Colonic mucosa (tissue), 4 donors: ENCODE data around the gene YY1. TPM values are rescaled to one million over a fixed set of nuclear protein-coding genes. Genes with fewer than 3 reads are reported as not detected.

Experiments used
- DNase-seq: peaks from one replicate; pipeline ENCODE4 v3.0.0-alpha.2; 2020
- H3K27ac ChIP-seq: fragments of 200-600 bp; one replicate; pipeline ENCODE4 v1.8.0; 2021
- H3K27me3 ChIP-seq: fragments of 200-600 bp; one replicate; pipeline ENCODE4 v1.8.0; 2021
- H3K36me3 ChIP-seq: fragments of 200-600 bp; one replicate; pipeline ENCODE4 v1.8.0; 2021
- H3K4me1 ChIP-seq: fragments of 200-600 bp; one replicate; pipeline ENCODE4 v1.8.0; 2021; ENCODE audit warnings: mild to moderate bottlenecking
- H3K4me3 ChIP-seq: fragments of 200-600 bp; one replicate; pipeline ENCODE4 v1.8.0; 2021
- H3K9ac ChIP-seq, 2 donors: one replicate each; pipeline ENCODE4 v1.7.0; 2013; ENCODE audit warnings: control low read depth in 2 of 2, low read depth in 2 of 2, low read length in 2 of 2
- H3K9me3 ChIP-seq: fragments of 200-600 bp; one replicate; pipeline ENCODE4 v1.8.0; 2021
- CTCF ChIP-seq: fragments of 200-600 bp; IDR thresholded peaks from one replicate; pipeline ENCODE4 v1.8.0; 2022; ENCODE audit warnings: antibody characterized with exemption, mild to moderate bottlenecking
- intact Hi-C: fragments of 100-400 bp; cut with DNase I; formaldehyde crosslinking; loops from one replicate; pipeline ENCODE4 v1.14.1; 2022
- total RNA-seq, 2 donors: library from RNA; stranded (reverse); fragmentation: NEBNext Ultra II Directional in 1 of 2; extraction: Animal tissue kit (Norgen Biotek cat#: 25700) in 1 of 2; gene quantifications; one replicate each; pipeline ENCODE4 v1.2.1, GENCODE V29; 2021
- donor health status: healthy.
- donor health status: DM: no; HTN: no; CAD: no.
- donor health status: DM: no; HTN: no; CAD: no.

The YY1 gene
- total RNA-seq, 2 donors from 2014 or later = 73.2 to 90.4 TPM

DNA sequence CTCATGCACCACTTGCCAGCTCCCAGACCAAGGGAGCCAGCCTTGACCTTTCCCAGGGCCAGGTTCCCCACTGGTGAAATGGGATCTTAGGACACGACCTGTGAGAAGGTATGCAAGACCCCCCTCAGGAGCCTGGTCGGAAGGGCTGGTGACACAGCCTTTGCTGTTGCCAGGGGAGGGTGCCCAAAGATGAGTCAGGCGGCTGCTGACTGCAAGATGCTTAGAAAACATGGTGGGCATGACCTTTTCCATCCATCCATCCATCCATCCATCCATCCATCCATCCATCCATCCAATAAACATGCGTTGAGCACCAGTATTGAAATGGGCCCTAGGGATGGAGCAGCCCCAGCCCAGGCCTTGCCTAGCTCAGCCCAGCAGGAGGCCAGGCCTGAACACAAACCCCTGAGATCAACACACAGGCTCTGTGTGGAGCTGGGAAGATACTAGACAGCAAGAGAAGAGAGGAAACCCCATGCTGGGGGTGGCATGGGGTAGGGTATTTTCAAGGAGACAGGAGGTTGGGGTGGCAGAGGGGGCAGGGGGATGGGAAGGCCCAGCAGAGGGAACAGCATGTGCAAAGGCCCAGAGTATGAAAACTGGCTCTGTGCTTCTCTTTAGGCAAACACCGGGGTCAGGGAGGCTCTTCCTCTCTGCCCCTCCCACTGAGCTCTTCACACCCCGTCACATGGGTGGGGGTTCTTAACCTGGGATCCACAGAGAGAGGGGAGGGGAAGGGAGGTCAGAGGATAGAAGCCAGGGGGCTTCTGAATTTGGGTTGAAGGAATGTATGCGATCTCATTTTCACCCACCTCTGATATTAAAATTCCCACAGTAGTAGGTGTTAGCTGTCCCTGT, 26.2 kb upstream of the YY1 start:
- H3K9ac ChIP-seq = no peak overlapping the region
- no peak overlapping the region for H3K27ac ChIP-seq
- H3K36me3 ChIP-seq = no peaks in the 10 kb centered on the region
- H3K9me3 ChIP-seq = no peaks in the 10 kb centered on the region
- no peak for DNase-seq
- intact Hi-C loops = no loop called here
- no peaks in the 10 kb centered on the region for H3K27me3 ChIP-seq
- H3K4me1 ChIP-seq = peaks cover 5% of the 10 kb centered on the region
- TF ChIP-seq CTCF = no peak
- no peak overlapping the region for H3K4me3 ChIP-seq

GRCh38 chr14:100213587-100213955, 25.4 kb upstream of the YY1 start:
- Histone ChIP-seq H3K27me3 (no peaks in the 10 kb centered on the region), H3K4me1 (peaks cover 5% of the 10 kb centered on the region), H3K9ac (peak overlapping the region; percentile 85 to 98), H3K4me3 (peak overlapping the region; percentile 83), H3K27ac (peak overlapping the region; percentile 98), H3K36me3 (no peaks in the 10 kb centered on the region), H3K9me3 (no peaks in the 10 kb centered on the region)
- intact Hi-C loops = no loop called here
- DNase-seq = no peak
- no peak for TF ChIP-seq CTCF

DNA sequence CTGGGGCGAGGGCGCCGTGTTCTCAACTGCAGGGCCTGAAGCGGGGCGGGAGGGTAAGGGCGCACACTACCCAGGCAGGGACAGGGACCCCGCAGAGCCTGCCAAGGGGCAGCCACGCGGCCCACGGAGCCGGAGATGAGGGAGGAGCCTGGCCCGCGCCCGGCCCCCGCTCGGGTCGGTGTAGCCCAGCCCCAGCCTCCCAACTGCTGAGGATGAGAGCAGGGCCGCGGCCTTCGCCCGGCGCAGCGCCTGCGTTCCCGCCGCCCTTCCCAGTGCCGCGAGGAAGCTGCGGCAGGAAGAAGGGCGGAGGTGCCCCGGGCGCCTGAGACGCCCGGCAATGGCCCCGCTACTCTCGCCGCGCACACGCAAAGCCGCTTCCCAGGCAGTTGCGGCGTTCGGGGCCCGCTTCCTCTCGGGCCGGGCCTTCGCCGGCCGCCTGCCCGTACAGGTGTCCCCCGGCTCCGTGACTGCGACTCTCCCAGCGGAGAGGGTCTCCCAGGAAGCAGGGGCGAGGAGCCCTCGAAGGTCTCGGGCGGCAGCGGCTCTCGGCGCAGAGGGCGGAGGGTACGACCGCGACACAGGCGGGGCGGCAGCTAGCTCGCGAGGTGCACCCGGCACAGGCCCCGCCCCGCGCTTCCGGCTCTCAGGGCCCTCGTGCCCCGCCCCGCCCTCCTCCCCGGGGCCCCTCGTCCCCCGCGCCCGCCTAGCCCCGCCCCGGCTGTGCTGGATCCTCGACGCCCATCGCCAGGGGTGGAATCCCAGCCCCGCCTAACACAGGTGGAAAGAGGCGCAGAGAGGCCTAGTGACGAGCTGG, 24.8 kb upstream of the YY1 start:
- no peaks in the 10 kb centered on the region for H3K36me3 ChIP-seq
- H3K9me3 ChIP-seq = no peaks in the 10 kb centered on the region
- TF ChIP-seq CTCF = no peak
- peak overlapping the region; percentile 98 for H3K27ac ChIP-seq
- peak overlapping the region; percentile 85 to 98 for H3K9ac ChIP-seq
- no peaks in the 10 kb centered on the region for H3K27me3 ChIP-seq
- H3K4me1 ChIP-seq = peaks cover 5% of the 10 kb centered on the region
- DNase-seq = peak; percentile 95
- peak overlapping the region; percentile 83 for H3K4me3 ChIP-seq
- intact Hi-C loops = no loop called here

GRCh38 chr14:100214770-100215083, 24.2 kb upstream of the YY1 start:
- H3K9me3 ChIP-seq = no peaks in the 10 kb centered on the region
- peak overlapping the region; percentile 59 to 85 for H3K9ac ChIP-seq
- H3K36me3 ChIP-seq = no peaks in the 10 kb centered on the region
- H3K27ac ChIP-seq = peak overlapping the region; percentile 98
- TF ChIP-seq CTCF = no peak
- H3K27me3 ChIP-seq = no peaks in the 10 kb centered on the region
- H3K4me3 ChIP-seq = peak overlapping the region; percentile 83
- intact Hi-C loops = no loop called here
- no peak for DNase-seq
- H3K4me1 ChIP-seq = peaks cover 5% of the 10 kb centered on the region

DNA sequence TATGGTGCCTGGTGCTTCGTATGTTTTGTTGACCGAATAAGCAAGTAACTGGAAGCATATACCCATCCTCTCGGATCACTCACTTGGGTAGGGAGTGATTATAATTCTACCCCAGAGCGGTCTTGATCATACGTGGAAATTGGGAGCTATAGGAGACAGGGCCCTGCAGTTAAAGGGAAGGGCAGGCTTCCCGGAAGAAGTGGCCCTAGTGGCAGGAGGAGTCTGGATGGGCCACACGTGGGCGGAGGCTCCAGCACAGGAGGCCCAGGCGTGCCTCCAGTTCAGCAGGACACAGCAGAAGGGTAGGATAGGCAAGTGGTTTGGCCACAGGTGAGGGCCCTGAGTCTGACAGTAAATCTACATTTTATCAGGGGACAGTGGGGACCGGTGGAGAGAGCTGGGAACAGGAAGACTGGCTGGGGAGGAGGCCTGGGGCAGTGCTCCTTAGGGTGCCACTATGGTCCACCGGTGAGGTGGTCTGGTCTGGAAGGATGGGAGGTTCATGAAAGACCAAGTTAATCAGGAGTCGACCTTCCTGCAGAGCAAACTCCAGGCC, 23.5 kb upstream of the YY1 start:
- peak; percentile 32 for DNase-seq
- no peak overlapping the region for H3K4me3 ChIP-seq
- H3K27me3 ChIP-seq = no peaks in the 10 kb centered on the region
- H3K27ac ChIP-seq = peak overlapping the region; percentile 98
- no peaks in the 10 kb centered on the region for H3K9me3 ChIP-seq
- no peaks in the 10 kb centered on the region for H3K36me3 ChIP-seq
- no peak for TF ChIP-seq CTCF
- intact Hi-C loops = no loop called here
- peaks cover 5% of the 10 kb centered on the region for H3K4me1 ChIP-seq
- H3K9ac ChIP-seq = peak overlapping the region in 1 of 2 donors; percentile 85
